NCI-H2029 (cell line): Measurements from ENCODE around the gene ITGB8.
"Not testable (repeated sequence)": the region's sequence is repeated elsewhere in the genome, so short reads cannot be mapped to it uniquely, and the experiment has no call there.

ENCODE experiments used
- DNase-seq: peaks from one replicate; lab custom pipeline; 2025; lab: John Stamatoyannopoulos, UW

Gene ITGB8

GRCh38 chr7:20330239-20330927, at the start of gene ITGB8:
Gene ITGB8, plus strand, starts transcription at chr7:20330900. Its CDS starts 907 bp downstream, at chr7:20331807.
- peak; percentile 76 for DNase-seq

- no peak for DNase-seq
Measured at GRCh38 chr7:20282959-20283358, 47.7 kb upstream of the ITGB8 start.

- no peak for DNase-seq
Measured at GRCh38 chr7:20283385-20283784, 47.3 kb upstream of the ITGB8 start.

- DNase-seq, result no peak
Measured at GRCh38 chr7:20284003-20284770, 46.5 kb upstream of the ITGB8 start.

GRCh38 chr7:20284771-20285143, 45.9 kb upstream of the ITGB8 start:
- DNase-seq, result no peak

GRCh38 chr7:20287317-20287716, 43.4 kb upstream of the ITGB8 start:
- no peak for DNase-seq

GRCh38 chr7:20288036-20288435, 42.7 kb upstream of the ITGB8 start:
- no peak for DNase-seq

- DNase-seq, result no peak
Measured at GRCh38 chr7:20290505-20291111, 40.1 kb upstream of the ITGB8 start.

- no peak for DNase-seq
Measured at GRCh38 chr7:20293336-20293735, 37.4 kb upstream of the ITGB8 start.

GRCh38 chr7:20296444-20296843, 34.3 kb upstream of the ITGB8 start:
- DNase-seq, result no peak

GRCh38 chr7:20296901-20297300, 33.8 kb upstream of the ITGB8 start:
- DNase-seq, result no peak

- no peak for DNase-seq
Measured at GRCh38 chr7:20298486-20298901, 32.2 kb upstream of the ITGB8 start.

GRCh38 chr7:20299145-20299544, 31.6 kb upstream of the ITGB8 start:
- DNase-seq, result no peak

GRCh38 chr7:20299647-20300312, 30.9 kb upstream of the ITGB8 start:
- no peak for DNase-seq

- DNase-seq, result no peak
Measured at GRCh38 chr7:20301311-20301939, 29.3 kb upstream of the ITGB8 start.

GRCh38 chr7:20302300-20302699, 28.4 kb upstream of the ITGB8 start:
- not testable (repeated sequence) for DNase-seq

GRCh38 chr7:20302891-20303290, 27.8 kb upstream of the ITGB8 start:
- DNase-seq, result no peak

GRCh38 chr7:20304366-20304765, 26.3 kb upstream of the ITGB8 start:
- DNase-seq, result peak; percentile 99

GRCh38 chr7:20305726-20306125, 25.0 kb upstream of the ITGB8 start:
- no peak for DNase-seq

- DNase-seq, result no peak
Measured at GRCh38 chr7:20306180-20306946, 24.3 kb upstream of the ITGB8 start.

GRCh38 chr7:20307119-20307518, 23.6 kb upstream of the ITGB8 start:
- no peak for DNase-seq
